ENCODE measurements around the gene IQUB. TPM values are rescaled to one million over a fixed set of nuclear protein-coding genes. Genes with fewer than 3 reads are reported as not detected.
"Not testable (repeated sequence)": the region's sequence is repeated elsewhere in the genome, so short reads cannot be mapped to it uniquely, and the experiment has no call there.

The IQUB gene
- total RNA-seq, 1 donor from 2014 or later, result not detected

GRCh38 chr7:123558289-123558874 is 24.0 kb upstream of the IQUB start:
- Mint-ChIP-seq H3K4me3 (no peak overlapping the region), H3K27me3 (ENCODE audit: insufficient read depth) (no peaks in the 10 kb centered on the region), H3K4me1 (ENCODE audit: low read depth) (no peaks in the 10 kb centered on the region), H3K36me3 (ENCODE audit: low read depth) (no peaks in the 10 kb centered on the region), H3K27ac (no peak overlapping the region), H3K9me3 (no peaks in the 10 kb centered on the region)
- DNase-seq (ENCODE audit: low spot score), result no peak
- intact Hi-C loops (cut with micrococcal nuclease), result loop anchor here (5.0 kb wide), 2 partner anchors 66 to 144 kb away; no protein-coding TSS in a partner anchor

DNA sequence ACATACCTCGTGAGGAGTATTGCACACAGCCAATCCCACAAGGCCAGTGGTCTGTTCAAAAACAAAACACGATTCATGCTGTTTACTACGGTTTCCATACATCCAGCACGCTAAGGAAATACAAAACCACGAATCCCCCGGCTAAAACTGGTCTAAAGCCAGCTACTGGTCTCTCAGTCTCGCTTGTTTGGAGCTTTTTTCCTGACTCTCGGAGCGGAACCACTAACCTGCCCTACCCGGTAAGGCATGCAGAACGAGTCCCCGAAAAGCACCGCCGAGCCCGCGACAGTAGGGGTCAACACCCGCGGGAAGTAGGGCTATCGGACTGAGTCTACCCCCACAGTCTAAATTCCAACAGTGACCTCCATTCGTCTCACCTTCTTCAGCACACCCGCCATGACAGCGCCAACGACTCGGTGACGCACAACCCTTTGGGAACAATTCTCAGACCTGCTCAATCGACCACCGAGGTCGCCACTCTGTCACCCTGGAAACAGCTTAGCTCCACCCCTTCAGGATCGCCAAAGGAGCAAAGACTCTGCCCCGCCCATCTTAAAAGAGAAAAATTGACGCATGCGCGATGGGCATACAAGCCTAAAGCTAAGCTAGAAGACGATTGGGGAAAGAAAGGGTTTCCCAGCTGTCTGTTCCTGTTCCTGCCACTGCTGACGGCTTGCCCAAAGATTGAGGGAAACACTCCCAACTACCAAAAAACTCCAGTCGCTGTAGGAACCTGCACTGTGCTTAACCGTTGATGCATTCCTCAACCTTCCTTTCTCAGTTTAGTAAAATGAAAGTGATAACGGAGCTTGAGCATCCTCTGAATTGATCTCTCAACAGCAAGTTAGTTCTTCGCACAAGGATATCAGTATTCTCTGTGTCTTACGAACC is 23.2 kb upstream of the IQUB start, which contains the start of gene NDUFA5:
Gene NDUFA5 (minus strand): TSS at position 421 of the 891 bp plus-strand sequence. CDS start 23 bp downstream, at position 398.
- H3K27me3 Mint-ChIP-seq (ENCODE audit: insufficient read depth), result no peaks in the 10 kb centered on the region

GRCh38 chr7:123557016-123557397 is 22.6 kb upstream of the IQUB start:
- Mint-ChIP-seq H3K9me3 (no peaks in the 10 kb centered on the region), H3K4me1 (ENCODE audit: low read depth) (no peaks in the 10 kb centered on the region), H3K4me3 (no peak overlapping the region), H3K27ac (no peak overlapping the region), H3K27me3 (ENCODE audit: insufficient read depth) (no peaks in the 10 kb centered on the region), H3K36me3 (ENCODE audit: low read depth) (peaks cover 11% of the 10 kb centered on the region)
- no peak for DNase-seq (ENCODE audit: low spot score)
- intact Hi-C loops (cut with micrococcal nuclease), result loop anchor here (1.0 to 5.0 kb wide), 7 partner anchors 23 to 1373 kb away; partner anchors contain the start of gene IQUB

More for the DNA sequence above, 23.2 kb upstream of the IQUB start, which contains the start of gene NDUFA5:
- H3K27ac Mint-ChIP-seq, result no peak within 1 kb of the TSS
- no peaks in the 10 kb centered on the region for H3K4me1 Mint-ChIP-seq (ENCODE audit: low read depth)
- peaks cover 7% of the 10 kb centered on the region for H3K36me3 Mint-ChIP-seq (ENCODE audit: low read depth)
- H3K9me3 Mint-ChIP-seq, result no peaks in the 10 kb centered on the region
- peak; percentile 96 for DNase-seq (ENCODE audit: low spot score)
- H3K4me3 Mint-ChIP-seq, result no peak within 1 kb of the TSS
- intact Hi-C loops (cut with micrococcal nuclease), result loop anchor here (1.0 to 5.0 kb wide), 7 partner anchors 23 to 1373 kb away; partner anchors contain the start of gene IQUB

GRCh38 chr7:123555484-123555883 is 21.1 kb upstream of the IQUB start:
- H3K27me3 Mint-ChIP-seq (ENCODE audit: insufficient read depth), result no peaks in the 10 kb centered on the region
- no peaks in the 10 kb centered on the region for H3K9me3 Mint-ChIP-seq
- intact Hi-C loops (cut with micrococcal nuclease), result loop anchor here (5.0 kb wide), 2 partner anchors 63 to 147 kb away; no protein-coding TSS in a partner anchor
- H3K36me3 Mint-ChIP-seq (ENCODE audit: low read depth), result peaks cover 11% of the 10 kb centered on the region
- no peak for DNase-seq (ENCODE audit: low spot score)
- H3K4me1 Mint-ChIP-seq (ENCODE audit: low read depth), result no peaks in the 10 kb centered on the region
- no peak overlapping the region for H3K27ac Mint-ChIP-seq
- H3K4me3 Mint-ChIP-seq, result no peak overlapping the region

DNA sequence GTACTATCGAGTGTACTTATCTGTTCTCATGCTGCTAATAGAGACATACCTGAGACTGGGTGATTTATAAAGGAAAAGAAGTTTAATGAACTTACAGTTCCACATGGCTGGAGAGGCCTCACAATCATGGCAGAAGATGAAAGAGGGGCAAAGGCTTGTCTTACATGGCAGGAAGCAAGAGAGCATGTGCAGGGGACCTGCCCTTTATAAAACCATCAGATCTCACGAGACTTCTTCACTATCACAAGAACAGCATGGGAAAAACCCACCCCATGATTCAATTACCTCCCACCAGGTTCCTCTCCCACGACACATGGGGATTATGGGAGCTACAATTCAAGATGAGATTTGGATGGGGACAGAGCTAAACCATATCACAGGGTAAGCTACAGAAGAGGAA is 18.8 kb upstream of the IQUB start:
- H3K4me3 Mint-ChIP-seq, result no peak overlapping the region
- H3K9me3 Mint-ChIP-seq, result no peaks in the 10 kb centered on the region
- no peak overlapping the region for H3K27ac Mint-ChIP-seq
- DNase-seq (ENCODE audit: low spot score), result no peak
- peaks cover 20% of the 10 kb centered on the region for H3K36me3 Mint-ChIP-seq (ENCODE audit: low read depth)
- H3K4me1 Mint-ChIP-seq (ENCODE audit: low read depth), result peaks cover 9% of the 10 kb centered on the region
- no peaks in the 10 kb centered on the region for H3K27me3 Mint-ChIP-seq (ENCODE audit: insufficient read depth)
- intact Hi-C loops (cut with micrococcal nuclease), result no loop called here

DNA sequence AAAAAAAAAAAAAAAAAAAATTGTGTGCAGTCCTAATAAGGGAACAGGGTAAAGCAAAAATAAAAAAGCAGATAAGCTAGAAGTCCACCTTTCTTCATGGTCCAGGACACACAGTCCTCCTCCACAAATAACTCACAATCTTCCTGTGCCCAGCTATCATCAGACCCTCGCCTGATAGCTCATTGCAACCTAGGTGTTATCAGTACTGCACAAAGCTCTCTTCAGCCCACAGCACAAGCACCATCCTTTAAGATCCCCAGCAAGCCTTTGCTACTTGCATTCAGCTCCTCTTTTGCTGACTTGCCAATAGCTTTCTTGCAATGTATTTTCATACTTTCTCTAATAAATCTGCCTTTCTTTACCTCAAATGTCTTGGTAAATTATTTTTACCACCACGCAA is 18.2 kb upstream of the IQUB start:
- peaks cover 20% of the 10 kb centered on the region for H3K36me3 Mint-ChIP-seq (ENCODE audit: low read depth)
- H3K27ac Mint-ChIP-seq, result no peak overlapping the region
- DNase-seq (ENCODE audit: low spot score), result no peak
- no peaks in the 10 kb centered on the region for H3K27me3 Mint-ChIP-seq (ENCODE audit: insufficient read depth)
- H3K9me3 Mint-ChIP-seq, result no peaks in the 10 kb centered on the region
- intact Hi-C loops (cut with micrococcal nuclease), result no loop called here
- H3K4me3 Mint-ChIP-seq, result no peak overlapping the region
- H3K4me1 Mint-ChIP-seq (ENCODE audit: low read depth), result peaks cover 10% of the 10 kb centered on the region

DNA sequence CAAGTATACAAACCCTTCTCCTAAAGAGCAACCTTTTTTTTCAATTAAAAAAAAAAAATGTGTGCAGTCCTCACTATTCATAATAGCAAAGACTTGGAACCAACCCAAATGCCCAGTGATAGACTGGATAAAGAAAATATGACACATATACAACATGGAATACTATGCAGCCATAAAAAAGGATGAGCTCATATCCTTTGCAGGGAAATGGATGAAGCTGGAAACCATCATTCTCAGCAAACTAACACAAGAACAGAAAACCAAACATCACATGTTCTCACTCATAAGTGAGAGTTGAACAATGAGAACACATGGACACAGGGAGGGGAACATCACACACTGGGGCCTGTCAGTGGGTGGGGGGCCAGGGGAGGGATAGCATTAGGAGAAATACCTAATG is 17.7 kb upstream of the IQUB start:
- DNase-seq (ENCODE audit: low spot score); H3K4me3 Mint-ChIP-seq; H3K9me3 Mint-ChIP-seq; H3K27ac Mint-ChIP-seq; H3K27me3 Mint-ChIP-seq (ENCODE audit: insufficient read depth); intact Hi-C loops (cut with micrococcal nuclease): not testable (repeated sequence)
- Mint-ChIP-seq H3K4me1 (ENCODE audit: low read depth) (peaks cover 10% of the 10 kb centered on the region), H3K36me3 (ENCODE audit: low read depth) (peaks cover 24% of the 10 kb centered on the region)

DNA sequence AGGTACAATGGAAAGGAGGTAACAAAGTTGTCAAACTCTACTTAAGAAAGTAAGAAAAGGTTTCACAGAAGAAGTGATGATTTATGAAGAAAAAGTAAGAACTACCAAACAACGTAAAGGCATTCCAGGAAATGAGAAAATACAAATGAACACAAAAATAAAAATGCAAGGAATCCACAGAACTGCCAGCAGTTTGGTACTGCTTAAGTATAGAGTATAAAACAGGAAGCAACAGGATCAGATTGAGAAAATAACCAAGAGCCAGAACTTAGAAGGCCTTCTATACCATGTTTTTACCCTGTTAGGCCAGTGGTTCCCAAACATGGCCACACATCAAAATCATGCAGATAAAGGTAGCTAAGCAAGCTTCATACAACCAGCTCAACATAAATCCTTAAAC is 14.0 kb upstream of the IQUB start:
- no peak for DNase-seq (ENCODE audit: low spot score)
- H3K4me1 Mint-ChIP-seq (ENCODE audit: low read depth), result peaks cover 14% of the 10 kb centered on the region
- H3K4me3 Mint-ChIP-seq, result no peak overlapping the region
- H3K27ac Mint-ChIP-seq, result no peak overlapping the region
- H3K36me3 Mint-ChIP-seq (ENCODE audit: low read depth), result peaks cover 24% of the 10 kb centered on the region
- no peaks in the 10 kb centered on the region for H3K27me3 Mint-ChIP-seq (ENCODE audit: insufficient read depth)
- H3K9me3 Mint-ChIP-seq, result no peaks in the 10 kb centered on the region
- intact Hi-C loops (cut with micrococcal nuclease), result no loop called here

DNA sequence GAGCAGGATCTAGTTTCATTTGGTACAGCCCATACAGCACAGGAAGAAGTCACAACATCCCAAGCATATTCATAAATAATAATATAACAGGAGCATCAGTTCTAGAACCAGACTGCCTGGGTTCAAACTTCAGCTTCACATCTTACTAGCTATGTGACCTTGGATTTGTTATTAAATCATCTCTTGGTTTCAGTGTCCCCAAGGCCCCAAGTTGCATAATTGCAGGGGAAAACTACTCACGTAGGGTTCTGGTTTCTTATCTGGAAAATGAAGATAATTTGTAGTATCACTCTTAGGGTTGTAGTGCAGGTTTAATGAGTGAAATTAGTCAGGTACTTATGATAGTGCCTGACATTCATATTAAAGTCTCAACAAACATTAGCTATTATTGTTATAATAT is 5.5 kb upstream of the IQUB start:
- intact Hi-C loops (cut with micrococcal nuclease), result no loop called here
- no peak overlapping the region for H3K4me3 Mint-ChIP-seq
- H3K27ac Mint-ChIP-seq, result no peak overlapping the region
- H3K36me3 Mint-ChIP-seq (ENCODE audit: low read depth), result peaks cover 2% of the 10 kb centered on the region
- H3K27me3 Mint-ChIP-seq (ENCODE audit: insufficient read depth), result peaks cover 3% of the 10 kb centered on the region
- DNase-seq (ENCODE audit: low spot score), result no peak
- peaks cover 5% of the 10 kb centered on the region for H3K4me1 Mint-ChIP-seq (ENCODE audit: low read depth)
- H3K9me3 Mint-ChIP-seq, result no peaks in the 10 kb centered on the region

GRCh38 chr7:123538897-123539296 is 4.5 kb upstream of the IQUB start:
- no peak overlapping the region for H3K27ac Mint-ChIP-seq
- H3K4me1 Mint-ChIP-seq (ENCODE audit: low read depth), result peaks cover 11% of the 10 kb centered on the region
- intact Hi-C loops (cut with micrococcal nuclease), result no loop called here
- H3K36me3 Mint-ChIP-seq (ENCODE audit: low read depth), result peaks cover 2% of the 10 kb centered on the region
- no peak for DNase-seq (ENCODE audit: low spot score)
- no peaks in the 10 kb centered on the region for H3K9me3 Mint-ChIP-seq
- no peak overlapping the region for H3K4me3 Mint-ChIP-seq
- H3K27me3 Mint-ChIP-seq (ENCODE audit: insufficient read depth), result peaks cover 9% of the 10 kb centered on the region

DNA sequence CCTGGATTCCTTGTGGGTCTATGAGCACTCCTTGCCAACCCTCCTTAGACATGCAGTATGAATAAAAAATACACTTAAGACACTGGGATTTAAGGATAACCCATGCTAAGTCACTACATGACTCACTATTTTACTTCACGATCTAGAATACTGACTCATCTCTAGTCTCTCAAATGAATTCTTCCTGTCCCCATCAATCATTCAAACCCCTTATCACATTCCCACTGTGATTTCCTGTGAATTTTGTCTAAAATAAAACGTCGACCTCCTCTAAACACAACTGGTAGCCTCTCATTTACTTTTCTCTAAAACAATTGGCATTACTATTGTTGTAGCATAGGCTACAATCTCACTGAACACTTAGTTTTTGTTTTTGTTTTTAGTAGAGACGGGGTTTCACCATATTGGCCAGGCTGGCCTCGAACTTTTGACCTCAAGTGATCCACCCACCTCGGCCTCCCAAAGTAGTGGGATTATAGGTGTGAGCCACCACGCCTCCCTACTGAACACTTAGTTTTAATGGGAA is 3.9 kb upstream of the IQUB start:
- Mint-ChIP-seq H3K36me3 (ENCODE audit: low read depth) (peaks cover 2% of the 10 kb centered on the region), H3K27ac (no peak overlapping the region), H3K9me3 (no peaks in the 10 kb centered on the region), H3K4me1 (ENCODE audit: low read depth) (peaks cover 17% of the 10 kb centered on the region), H3K4me3 (no peak overlapping the region), H3K27me3 (ENCODE audit: insufficient read depth) (peaks cover 15% of the 10 kb centered on the region)
- DNase-seq (ENCODE audit: low spot score), result no peak
- intact Hi-C loops (cut with micrococcal nuclease), result no loop called here

GRCh38 chr7:123537026-123537642 is 2.7 kb upstream of the IQUB start:
- no peaks in the 10 kb centered on the region for H3K9me3 Mint-ChIP-seq
- peaks cover 24% of the 10 kb centered on the region for H3K4me1 Mint-ChIP-seq (ENCODE audit: low read depth)
- intact Hi-C loops (cut with micrococcal nuclease), result loop anchor here (1.0 kb wide), 1 partner anchor 43 kb away; no protein-coding TSS in a partner anchor
- H3K36me3 Mint-ChIP-seq (ENCODE audit: low read depth), result peaks cover 2% of the 10 kb centered on the region
- no peak overlapping the region for H3K4me3 Mint-ChIP-seq
- DNase-seq (ENCODE audit: low spot score), result no peak
- peaks cover 22% of the 10 kb centered on the region for H3K27me3 Mint-ChIP-seq (ENCODE audit: insufficient read depth)
- no peak overlapping the region for H3K27ac Mint-ChIP-seq

Measured in activated T-helper 1 cell treated with anti-CD3 and anti-CD28 coated beads, Interleukin-12 subunit alpha, Interleukin-12 subunit beta, Interleukin-2, Interleukin-4 antibody, amounts not matched to agents 30 ng/mL and 10 ng/mL and 1 ng/mL, durations not matched to agents 14 hours and 24 hours and 36 hours (primary cell).